CD8-positive, alpha-beta memory T cell (primary cell): ENCODE data around the gene NUP93. TPM values are rescaled to one million over a fixed set of nuclear protein-coding genes. Genes with fewer than 3 reads are reported as not detected.
"Not testable (repeated sequence)": the region's sequence is repeated elsewhere in the genome, so short reads cannot be mapped to it uniquely, and the experiment has no call there.

Experiments
- CTCF ChIA-PET: fragments of 350-600 bp; sonication (Branson Sonifier 250); formaldehyde crosslinking; loops from one replicate; lab custom pipeline; 2021; ENCODE audit warnings: antibody characterized with exemption; lab: Charles Lee
- POLR2A ChIA-PET: fragments of 350-600 bp; sonication (Branson Sonifier 250); formaldehyde crosslinking; loops from one replicate; lab custom pipeline; 2021; ENCODE audit warnings: antibody characterized with exemption; lab: Charles Lee
- DNase-seq, 5 donors: peaks; one replicate each; pipeline versions ENCODE4 v3.0.0 to v3.0.0-alpha.2; 2020 to 2022; ENCODE audit warnings: mixed read lengths in 1 of 5
- H3K27ac ChIP-seq: one replicate; pipeline ENCODE4 v1.7.0; 2013; ENCODE audit warnings: low read depth, mild to moderate bottlenecking, low read length, moderate library complexity
- H3K27me3 ChIP-seq: 2 replicates; pipeline ENCODE4 v1.7.0; 2013; ENCODE audit warnings: low read length, mild to moderate bottlenecking; ENCODE audit not compliant: insufficient read depth, poor library complexity, severe bottlenecking
- H3K36me3 ChIP-seq: 2 replicates; pipeline ENCODE4 v1.7.0; 2013; ENCODE audit warnings: mild to moderate bottlenecking, low read length, moderate library complexity; ENCODE audit not compliant: insufficient read depth
- H3K4me1 ChIP-seq: 2 replicates; pipeline ENCODE4 v1.7.0; 2013; ENCODE audit warnings: mild to moderate bottlenecking, low read length, moderate library complexity; ENCODE audit not compliant: insufficient read depth
- H3K4me3 ChIP-seq: 2 replicates; pipeline ENCODE4 v1.7.0; 2013; ENCODE audit warnings: mild to moderate bottlenecking, low read length
- H3K9me3 ChIP-seq: 2 replicates; pipeline ENCODE4 v1.7.0; 2013; ENCODE audit warnings: mild to moderate bottlenecking, low read length
- H3K27ac Mint-ChIP-seq, 8 donors: one replicate each; pipeline ENCODE4 v1.8.0; 2020 to 2021; ENCODE audit warnings: mixed read lengths in 8 of 8, mild to moderate bottlenecking in 6 of 8, inconsistent platforms in 3 of 8, moderate library complexity in 3 of 8
- H3K27me3 Mint-ChIP-seq, 2 donors: one replicate each; pipeline ENCODE4 v1.8.0; 2020 to 2021; ENCODE audit warnings: mixed read lengths in 2 of 2, mild to moderate bottlenecking in 1 of 2, moderate library complexity in 1 of 2
- H3K36me3 Mint-ChIP-seq, 3 donors: one replicate each; pipeline ENCODE4 v1.8.0; 2020 to 2021; ENCODE audit warnings: mixed read lengths in 3 of 3, inconsistent platforms in 1 of 3, mild to moderate bottlenecking in 1 of 3
- H3K4me1 Mint-ChIP-seq, 3 donors: one replicate each; pipeline ENCODE4 v1.8.0; 2020 to 2021; ENCODE audit warnings: mixed read lengths in 3 of 3, inconsistent platforms in 1 of 3, mild to moderate bottlenecking in 1 of 3
- H3K4me3 Mint-ChIP-seq, 7 donors: one replicate each; pipeline ENCODE4 v1.8.0; 2020 to 2021; ENCODE audit warnings: mixed read lengths in 7 of 7, mild to moderate bottlenecking in 6 of 7, moderate library complexity in 4 of 7, inconsistent platforms in 2 of 7
- H3K9me3 Mint-ChIP-seq, 5 donors: one replicate each; pipeline ENCODE4 v1.8.0; 2020 to 2022; ENCODE audit warnings: mixed read lengths in 5 of 5, mild to moderate bottlenecking in 3 of 5, moderate library complexity in 2 of 5, inconsistent platforms in 1 of 5
- polyA plus RNA-seq: library from polyadenylated mRNA; unstranded; fragments of 300-500 nt; fragmentation: Illumina TruSeq; gene quantifications from one replicate; pipeline ENCODE4 v1.2.3, GENCODE V29; 2021
- total RNA-seq, 2 experiments: library from RNA; stranded (reverse); gene quantifications; one replicate each; pipeline ENCODE4 v1.2.3, GENCODE V29; 2021

NUP93 gene
- total and polyA plus RNA-seq, 3 experiments from 2014 or later, result 93.8 to 155 (median 153) TPM

- peak overlapping the region in 3 of 8 donors; percentile 42 to 79 (median 45) for H3K27ac Mint-ChIP-seq
- no peak overlapping the region for H3K4me3 ChIP-seq
- H3K36me3 Mint-ChIP-seq, result peaks cover 0 to 20% (median 2%) of the 10 kb centered on the region in 3 donors
- no peaks in the 10 kb centered on the region for H3K27me3 ChIP-seq
- H3K27me3 Mint-ChIP-seq, result no peaks in the 10 kb centered on the region
- peaks cover under 1% of the 10 kb centered on the region for H3K4me1 ChIP-seq
- ChIA-PET CTCF (no interaction called here), POLR2A (no interaction called here)
- no peaks in the 10 kb centered on the region for H3K9me3 ChIP-seq
- peaks cover 24 to 42% (median 38%) of the 10 kb centered on the region in 3 donors for H3K4me1 Mint-ChIP-seq
- no peak overlapping the region for H3K4me3 Mint-ChIP-seq
- no peak overlapping the region for H3K27ac ChIP-seq
- no peaks in the 10 kb centered on the region for H3K36me3 ChIP-seq
- H3K9me3 Mint-ChIP-seq, result no peaks in the 10 kb centered on the region
- no peak for DNase-seq
Observed at GRCh38 chr16:56738221-56738620, 8.3 kb downstream of the NUP93 start.

- CTCF ChIA-PET, POLR2A ChIA-PET: not testable (repeated sequence)
Observed at GRCh38 chr16:56739378-56739777, 9.4 kb downstream of the NUP93 start.

GRCh38 chr16:56741399-56741798 is 11.5 kb downstream of the NUP93 start:
- H3K9me3 ChIP-seq, result no peaks in the 10 kb centered on the region
- H3K4me1 ChIP-seq, result no peaks in the 10 kb centered on the region
- no peaks in the 10 kb centered on the region for H3K27me3 ChIP-seq
- no peak for DNase-seq
- Mint-ChIP-seq H3K27me3 (no peaks in the 10 kb centered on the region), H3K9me3 (no peaks in the 10 kb centered on the region), H3K4me1 (peaks cover 39 to 57% (median 57%) of the 10 kb centered on the region in 3 donors), H3K27ac (peak overlapping the region in 1 of 8 donors; percentile 35), H3K36me3 (peaks cover 0 to 16% (median 7%) of the 10 kb centered on the region in 3 donors), H3K4me3 (no peak overlapping the region)
- no peaks in the 10 kb centered on the region for H3K36me3 ChIP-seq
- no peak overlapping the region for H3K4me3 ChIP-seq
- ChIA-PET CTCF (no interaction called here), POLR2A (no interaction called here)
- no peak overlapping the region for H3K27ac ChIP-seq

More at GRCh38 chr16:56739378-56739777, 9.4 kb downstream of the NUP93 start:
- not testable (repeated sequence) for H3K9me3 Mint-ChIP-seq, DNase-seq, H3K27me3 ChIP-seq, H3K27me3 Mint-ChIP-seq, H3K27ac Mint-ChIP-seq, H3K4me3 Mint-ChIP-seq, H3K9me3 ChIP-seq, H3K36me3 ChIP-seq, H3K4me1 ChIP-seq, H3K27ac ChIP-seq, H3K4me3 ChIP-seq
- Mint-ChIP-seq H3K36me3 (peaks cover 0 to 20% (median 2%) of the 10 kb centered on the region in 3 donors), H3K4me1 (peaks cover 30 to 50% (median 49%) of the 10 kb centered on the region in 3 donors)

- no peak overlapping the region for H3K4me3 ChIP-seq
- Mint-ChIP-seq H3K36me3 (peaks cover 0 to 14% (median 7%) of the 10 kb centered on the region in 3 donors), H3K27ac (peak overlapping the region in 1 of 8 donors; percentile 36), H3K4me1 (peaks cover 34 to 49% (median 48%) of the 10 kb centered on the region in 3 donors), H3K4me3 (no peak overlapping the region), H3K27me3 (no peaks in the 10 kb centered on the region), H3K9me3 (no peaks in the 10 kb centered on the region)
- ChIA-PET POLR2A (no interaction called here), CTCF (no interaction called here)
- H3K27me3 ChIP-seq, result no peaks in the 10 kb centered on the region
- H3K27ac ChIP-seq, result no peak overlapping the region
- no peaks in the 10 kb centered on the region for H3K4me1 ChIP-seq
- no peaks in the 10 kb centered on the region for H3K9me3 ChIP-seq
- no peak for DNase-seq
- no peaks in the 10 kb centered on the region for H3K36me3 ChIP-seq
Observed at GRCh38 chr16:56742030-56742984, 12.4 kb downstream of the NUP93 start.

- Histone ChIP-seq H3K9me3 (no peaks in the 10 kb centered on the region), H3K4me1 (no peaks in the 10 kb centered on the region), H3K36me3 (no peaks in the 10 kb centered on the region), H3K27me3 (no peaks in the 10 kb centered on the region), H3K27ac (no peak overlapping the region), H3K4me3 (no peak overlapping the region)
- no peak for DNase-seq
- Mint-ChIP-seq H3K9me3 (no peaks in the 10 kb centered on the region), H3K36me3 (peaks cover 0 to 17% (median 17%) of the 10 kb centered on the region in 3 donors), H3K27ac (peak overlapping the region in 4 of 8 donors; percentile 3 to 80 (median 16)), H3K27me3 (no peaks in the 10 kb centered on the region), H3K4me1 (peaks cover 24 to 45% (median 40%) of the 10 kb centered on the region in 3 donors), H3K4me3 (no peak overlapping the region)
- POLR2A ChIA-PET, result no interaction called here
- CTCF ChIA-PET, result interaction anchor here (0.9 kb wide), 1 partner anchor 41 kb away, joined by 3 read pairs; no protein-coding TSS in a partner anchor
Observed at GRCh38 chr16:56743840-56744239, 13.9 kb downstream of the NUP93 start.

GRCh38 chr16:56744996-56745640 is 15.2 kb downstream of the NUP93 start:
- Histone ChIP-seq H3K9me3 (no peaks in the 10 kb centered on the region), H3K36me3 (no peaks in the 10 kb centered on the region), H3K4me3 (no peak overlapping the region), H3K27ac (no peak overlapping the region), H3K27me3 (no peaks in the 10 kb centered on the region), H3K4me1 (no peaks in the 10 kb centered on the region)
- H3K4me3 Mint-ChIP-seq, result no peak overlapping the region
- DNase-seq, result no peak
- no peaks in the 10 kb centered on the region for H3K27me3 Mint-ChIP-seq
- H3K27ac Mint-ChIP-seq, result peak overlapping the region in 2 of 8 donors; percentile 38 to 49
- ChIA-PET CTCF (no interaction called here), POLR2A (no interaction called here)
- no peaks in the 10 kb centered on the region for H3K9me3 Mint-ChIP-seq
- H3K4me1 Mint-ChIP-seq, result peaks cover 29 to 56% (median 49%) of the 10 kb centered on the region in 3 donors
- peaks cover 0 to 30% (median 22%) of the 10 kb centered on the region in 3 donors for H3K36me3 Mint-ChIP-seq

GRCh38 chr16:56747486-56748045 is 17.6 kb downstream of the NUP93 start:
- CTCF ChIA-PET, result no interaction called here
- Histone ChIP-seq H3K27me3 (no peaks in the 10 kb centered on the region), H3K27ac (no peak overlapping the region), H3K4me3 (no peak overlapping the region), H3K36me3 (no peaks in the 10 kb centered on the region), H3K9me3 (no peaks in the 10 kb centered on the region), H3K4me1 (no peaks in the 10 kb centered on the region)
- Mint-ChIP-seq H3K4me3 (no peak overlapping the region), H3K36me3 (peaks cover 3 to 49% (median 22%) of the 10 kb centered on the region in 3 donors), H3K27ac (peak overlapping the region in 3 of 8 donors; percentile 4 to 50 (median 35)), H3K9me3 (no peaks in the 10 kb centered on the region), H3K4me1 (peaks cover 26 to 46% (median 44%) of the 10 kb centered on the region in 3 donors), H3K27me3 (no peaks in the 10 kb centered on the region)
- no peak for DNase-seq
- POLR2A ChIA-PET, result no interaction called here
